GM19395 (cell line): ENCODE measurements around the gene KCNK2.

Experiments used
- ATAC-seq: cut with Tn5 transposase; IDR thresholded peaks from one replicate; pipeline ENCODE4 v1.9.1; 2021; ENCODE audit warnings: mild to moderate bottlenecking, moderate library complexity; ENCODE audit not compliant: unreplicated experiment

Gene KCNK2

GRCh38 chr1:215250913-215251312, 168.4 kb downstream of the KCNK2 start:
- ATAC-seq: no peak

DNA sequence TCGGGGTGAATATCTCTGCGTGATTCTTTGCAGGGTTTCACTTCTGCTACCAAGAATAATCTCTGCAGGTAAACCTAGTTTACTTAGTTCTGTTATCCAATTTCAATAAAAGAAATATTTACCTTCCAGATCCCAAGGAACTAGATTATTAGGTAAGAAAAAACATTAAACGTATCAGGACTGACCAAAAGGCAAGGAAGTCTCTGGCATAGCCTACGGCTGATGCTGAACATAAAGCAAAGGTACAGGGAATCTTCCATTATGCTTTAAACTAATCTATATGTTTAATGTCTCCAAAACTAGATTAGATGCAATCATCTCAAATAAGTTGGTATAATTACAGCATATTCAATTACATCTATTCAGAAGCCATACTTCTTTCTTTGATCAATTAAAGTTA, 168.9 kb downstream of the KCNK2 start:
- no peak for ATAC-seq

DNA sequence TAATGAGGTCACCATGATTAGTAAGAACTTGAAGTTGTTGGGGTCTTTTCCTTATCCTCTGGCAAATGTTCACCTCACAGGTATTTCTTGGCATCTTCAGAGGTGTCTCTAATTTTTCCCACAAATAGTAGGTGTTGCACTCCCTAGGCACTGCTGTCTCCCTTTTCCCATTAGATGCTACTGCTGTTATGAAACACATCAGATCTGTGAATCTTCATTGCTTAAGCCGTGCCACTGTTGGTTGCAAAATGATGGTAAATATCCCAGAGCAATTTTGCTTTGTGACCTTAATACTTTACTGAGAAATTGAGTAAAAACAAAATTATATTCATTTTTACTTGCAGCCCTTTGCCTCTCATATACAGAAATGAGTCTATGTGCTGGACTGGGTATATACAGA, 169.6 kb downstream of the KCNK2 start:
- ATAC-seq: no peak

DNA sequence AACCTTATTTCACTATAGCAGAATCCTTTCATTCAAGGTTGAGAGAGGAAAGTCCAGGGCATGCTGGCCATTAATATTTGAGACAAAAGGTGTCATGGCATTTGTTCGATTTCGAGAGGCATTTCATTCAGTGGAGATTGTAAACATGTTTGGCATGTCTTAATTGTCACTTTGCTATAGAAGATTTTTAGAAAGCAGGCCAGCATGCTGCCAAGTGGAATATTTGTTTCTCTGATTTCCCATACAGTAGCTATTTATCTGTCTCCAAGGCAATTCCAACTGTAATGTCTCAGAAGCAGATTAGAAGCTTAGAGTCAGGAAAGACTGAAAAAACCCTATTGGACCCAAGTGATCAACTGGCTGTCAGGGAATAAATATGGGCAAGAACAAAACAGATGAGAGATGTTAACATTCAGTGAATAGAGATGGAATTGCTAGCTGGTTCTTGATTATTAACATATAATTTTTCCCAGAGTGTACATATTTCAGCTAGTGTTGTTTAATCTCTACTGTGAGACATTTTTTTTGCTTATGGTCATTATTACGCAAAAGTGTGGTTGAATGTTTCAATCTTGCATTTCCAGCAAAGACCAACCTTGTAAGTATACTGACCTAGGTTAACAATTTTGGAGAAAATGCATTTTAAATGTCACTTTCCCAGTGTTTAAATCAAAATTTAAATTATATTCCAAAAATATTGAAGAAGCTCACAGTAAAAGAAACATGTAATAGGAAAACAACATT, 174.6 kb downstream of the KCNK2 start:
- no peak for ATAC-seq

- no peak for ATAC-seq
These were observed 178.2 kb downstream of the KCNK2 start for GRCh38 chr1:215260711-215261110.

DNA sequence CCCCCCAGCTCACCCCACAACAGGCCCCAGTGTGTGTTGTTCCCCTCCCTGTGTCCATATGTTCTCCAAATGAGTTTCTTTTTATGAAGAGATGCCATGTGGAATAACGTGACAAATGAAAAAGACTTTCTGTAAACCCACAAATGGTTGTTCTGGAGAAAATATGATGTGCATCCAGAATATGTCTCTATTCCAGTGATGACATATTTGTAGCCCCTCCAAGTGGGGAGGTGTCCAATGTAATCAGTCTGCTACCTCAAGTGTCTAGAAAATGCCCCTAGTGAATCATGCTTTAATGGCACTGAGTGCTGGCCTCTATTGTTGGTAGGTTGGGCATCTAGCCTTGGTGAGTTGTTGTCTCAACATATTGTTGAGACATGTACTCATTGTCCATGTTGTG, 179.6 kb downstream of the KCNK2 start:
- ATAC-seq: no peak

DNA sequence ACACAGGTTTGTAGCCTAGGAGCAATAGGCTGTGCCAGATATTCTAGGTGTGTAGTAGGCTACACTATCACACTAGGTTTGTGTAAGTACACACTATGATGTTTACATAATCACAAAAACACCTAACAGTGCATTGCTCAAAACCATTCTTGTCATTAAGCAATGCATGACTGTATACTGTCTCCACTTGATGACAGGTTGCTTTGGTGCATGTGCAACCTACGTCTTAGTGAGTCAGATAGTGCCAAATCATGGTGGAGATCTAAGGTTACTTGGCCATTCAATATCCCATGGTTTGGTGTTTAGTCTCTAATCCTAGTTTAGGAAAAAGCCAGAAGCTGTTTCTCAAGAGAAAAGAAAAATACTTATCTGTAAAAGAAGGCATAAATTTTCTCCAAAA, 181.1 kb downstream of the KCNK2 start:
- no peak for ATAC-seq

GRCh38 chr1:215264649-215265048, 182.1 kb downstream of the KCNK2 start:
- ATAC-seq: no peak

DNA sequence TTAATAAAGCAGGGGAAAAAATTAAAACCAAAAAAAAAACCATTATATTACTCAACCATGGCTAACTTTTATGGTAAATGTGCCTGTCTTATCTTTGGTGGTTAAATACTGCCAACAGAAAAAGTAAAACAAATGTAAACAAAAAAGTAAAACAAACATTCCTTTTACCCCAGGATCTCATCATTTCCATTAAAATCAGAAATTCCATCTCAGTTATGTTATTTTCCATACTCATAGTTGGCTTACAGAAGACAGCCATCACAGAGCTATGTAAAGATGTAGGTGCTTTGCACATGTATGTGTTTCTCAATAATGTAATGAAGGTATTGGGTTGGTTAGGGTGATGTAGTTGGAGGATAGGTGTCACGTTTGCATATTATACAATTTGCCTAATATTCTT, 185.0 kb downstream of the KCNK2 start:
- no peak for ATAC-seq

- ATAC-seq: no peak
These were observed 187.4 kb downstream of the KCNK2 start for GRCh38 chr1:215269955-215270354.

DNA sequence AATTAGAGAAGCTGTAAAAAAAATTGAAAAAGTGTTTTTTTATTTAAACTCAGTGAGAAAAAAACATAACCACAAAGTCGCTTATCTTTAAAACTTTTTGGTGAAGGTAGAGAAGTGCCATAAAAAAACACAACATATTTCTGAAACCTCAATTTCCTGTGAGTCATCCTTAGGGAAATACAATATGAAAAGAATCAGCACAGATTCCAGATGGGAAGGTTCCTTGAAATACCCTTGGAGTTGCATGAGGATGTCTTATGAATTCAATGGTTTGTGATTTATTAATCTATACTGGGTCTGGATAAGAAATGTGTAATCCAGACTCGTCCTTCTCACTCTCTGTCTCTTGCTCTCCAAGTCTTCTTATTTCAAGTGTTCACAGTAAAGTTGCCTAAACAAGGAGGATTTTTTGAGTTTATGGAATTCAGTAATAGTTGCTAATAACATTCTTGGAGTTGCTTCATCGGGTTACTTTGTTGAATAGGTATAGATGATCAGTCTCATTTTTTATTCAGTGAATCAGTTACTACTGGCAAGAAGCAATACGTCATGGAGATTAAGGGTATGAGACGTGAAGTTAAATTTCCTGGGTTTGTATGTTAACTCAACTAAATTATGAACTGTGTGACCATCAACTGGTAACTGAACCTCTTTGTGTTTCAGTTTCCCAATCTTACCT, 191.4 kb downstream of the KCNK2 start:
- ATAC-seq: no peak

DNA sequence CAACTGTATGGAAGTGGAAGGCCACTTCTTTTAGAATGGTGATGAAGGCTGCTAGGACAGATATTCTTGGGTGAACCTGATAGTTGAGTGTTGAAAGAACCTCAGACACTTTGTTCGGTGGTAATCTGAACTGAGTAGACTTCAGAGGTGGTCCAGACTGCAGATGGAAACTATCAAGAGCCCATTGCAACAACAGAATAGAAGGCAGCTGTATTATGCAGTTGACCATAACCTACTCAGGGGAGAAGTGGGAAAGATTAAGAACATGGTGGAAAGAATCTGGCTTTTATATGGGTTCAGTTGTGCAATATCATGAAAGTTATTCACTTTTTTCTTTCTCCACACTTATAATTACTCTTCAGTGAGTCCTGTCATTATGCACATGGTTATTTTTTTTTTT, 194.0 kb downstream of the KCNK2 start:
- no peak for ATAC-seq

GRCh38 chr1:215277532-215277931, 195.0 kb downstream of the KCNK2 start:
- ATAC-seq: no peak

DNA sequence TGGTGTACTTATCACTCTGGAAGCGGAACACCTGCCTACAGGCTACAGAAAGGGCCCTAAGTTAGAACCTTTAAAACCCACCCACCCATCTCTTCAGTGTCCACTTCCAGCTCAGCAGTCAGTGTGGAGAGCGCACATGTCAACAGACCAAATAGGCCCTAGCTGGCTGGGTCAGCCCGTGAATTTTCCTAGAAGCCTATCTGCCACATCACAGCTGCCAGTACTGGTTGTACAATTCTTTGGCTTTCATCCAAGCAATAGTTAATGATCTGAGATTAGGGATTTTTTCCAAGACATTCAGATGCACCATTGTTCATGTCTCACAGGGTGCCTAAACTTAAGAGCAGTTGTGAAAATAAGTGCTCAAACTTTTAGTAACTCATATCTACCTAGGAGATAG, 197.1 kb downstream of the KCNK2 start:
- no peak for ATAC-seq

GRCh38 chr1:215282557-215282956, 200.0 kb downstream of the KCNK2 start:
- ATAC-seq: no peak

- ATAC-seq: no peak
These were observed 202.7 kb downstream of the KCNK2 start for GRCh38 chr1:215285013-215285800.
